IMR-90 (cell line): ENCODE results near the gene AKR1D1. TPM values are rescaled to one million over a fixed set of nuclear protein-coding genes. Genes with fewer than 3 reads are reported as not detected.
"Not testable (repeated sequence)": the region's sequence is repeated elsewhere in the genome, so short reads cannot be mapped to it uniquely, and the experiment has no call there.

ENCODE experiments used
- ATAC-seq: fragments of 200-7000 bp; cut with Tn5 transposase; 2 replicates; pipeline ENCODE4 v1.9.1; 2020; ENCODE audit warnings: low read depth, mild to moderate bottlenecking, moderate library complexity
- BruUV-seq: library from RNA; stranded (reverse); fragments of 400-500 nt; replicated peaks from 2 replicates; lab custom pipeline; 2021; lab: Mats Ljungman, UMichigan
- CTCF ChIA-PET: fragments of 300-600 bp; formaldehyde crosslinking; extraction: SDS; loops from one replicate; lab custom pipeline; 2021; ENCODE audit warnings: antibody characterized with exemption; lab: Yijun Ruan, JAX
- POLR2A ChIA-PET: fragments of 300-600 bp; sonication (Branson Sonifier 250); formaldehyde crosslinking; loops from one replicate; lab custom pipeline; 2022; ENCODE audit warnings: antibody characterized with exemption; ENCODE audit not compliant: unreplicated experiment; lab: Charles Lee
- DNase-seq: peaks from one replicate; pipeline ENCODE4 v3.0.0; 2013
- H2AFZ ChIP-seq: replicated peaks from 2 replicates; pipeline ENCODE3; 2013; ENCODE audit warnings: low read length, mild to moderate bottlenecking; ENCODE audit not compliant: poor library complexity
- H2AK5ac ChIP-seq: 2 replicates; pipeline ENCODE4 v1.6.1; 2013; ENCODE audit warnings: low read depth, low read length, inconsistent platforms
- H2AK9ac ChIP-seq: replicated peaks from 2 replicates; pipeline ENCODE3; 2013; ENCODE audit warnings: mild to moderate bottlenecking, low read depth, low read length, moderate library complexity; ENCODE audit not compliant: poor library complexity
- H2BK120ac ChIP-seq: 2 replicates; pipeline ENCODE4 v1.6.1; 2013; ENCODE audit warnings: low read depth, low read length, inconsistent platforms
- H2BK15ac ChIP-seq: 3 replicates; pipeline ENCODE4 v1.6.1; 2013; ENCODE audit warnings: low read depth, low read length, inconsistent platforms
- H2BK20ac ChIP-seq: 2 replicates; pipeline ENCODE4 v1.6.1; 2013; ENCODE audit warnings: low read depth, mild to moderate bottlenecking, inconsistent platforms, low read length, moderate library complexity
- H2BK5ac ChIP-seq: 2 replicates; pipeline ENCODE4 v1.6.1; 2013; ENCODE audit warnings: mild to moderate bottlenecking, low read depth, low read length, inconsistent platforms; ENCODE audit not compliant: poor library complexity, severe bottlenecking
- H3K14ac ChIP-seq: replicated peaks from 2 replicates; pipeline ENCODE4 v1.6.1; 2013; ENCODE audit warnings: low read depth, low read length, inconsistent platforms
- H3K18ac ChIP-seq: 2 replicates; pipeline ENCODE4 v1.6.1; 2013; ENCODE audit warnings: low read depth, low read length, control low read depth
- H3K23ac ChIP-seq: 2 replicates; pipeline ENCODE4 v1.6.1; 2013; ENCODE audit warnings: low read depth, low read length, inconsistent platforms
- H3K27ac ChIP-seq: 2 replicates; pipeline ENCODE4 v1.5.1; 2013; ENCODE audit warnings: mild to moderate bottlenecking, control low read depth, low read length; ENCODE audit not compliant: insufficient read depth
- H3K27me3 ChIP-seq: 2 replicates; pipeline ENCODE4 v1.6.1; 2013; ENCODE audit warnings: low read length; ENCODE audit not compliant: control insufficient read depth, insufficient read depth
- H3K36me3 ChIP-seq: 2 replicates; pipeline ENCODE4 v1.6.1; 2013; ENCODE audit warnings: low read length, mixed read lengths; ENCODE audit not compliant: control insufficient read depth, insufficient read depth
- H3K4ac ChIP-seq: 2 replicates; pipeline ENCODE4 v1.6.1; 2013; ENCODE audit warnings: low read depth, low read length, inconsistent platforms
- H3K4me1 ChIP-seq: 2 replicates; pipeline ENCODE4 v1.6.1; 2013; ENCODE audit warnings: low read length, mixed read lengths; ENCODE audit not compliant: control insufficient read depth, insufficient read depth
- H3K4me2 ChIP-seq: 2 replicates; pipeline ENCODE4 v1.6.1; 2013; ENCODE audit warnings: low read depth, mild to moderate bottlenecking, control low read depth, low read length, moderate library complexity
- H3K4me3 ChIP-seq: 2 replicates; pipeline ENCODE4 v1.5.1; 2013; ENCODE audit warnings: low read depth, mild to moderate bottlenecking, control low read depth, low read length, moderate library complexity; ENCODE audit not compliant: insufficient read depth
- H3K56ac ChIP-seq: 2 replicates; pipeline ENCODE4 v1.6.1; 2013; ENCODE audit warnings: low read length, inconsistent platforms; ENCODE audit not compliant: insufficient read depth; ENCODE audit errors: extremely low read depth
- H3K79me1 ChIP-seq, 2 experiments: 2 replicates each; pipeline ENCODE4 v1.6.1; 2013; ENCODE audit warnings: low read length in 2 of 2, inconsistent platforms in 1 of 2, low read depth in 1 of 2
- H3K9ac ChIP-seq: 2 replicates; pipeline ENCODE4 v1.6.1; 2013; ENCODE audit warnings: low read depth, low read length, control low read depth
- H3K9me1 ChIP-seq: 2 replicates; pipeline ENCODE4 v1.6.1; 2013; ENCODE audit warnings: low read length, inconsistent platforms; ENCODE audit not compliant: insufficient read depth
- H3K9me3 ChIP-seq: 2 replicates; pipeline ENCODE4 v1.6.1; 2013; ENCODE audit warnings: low read length; ENCODE audit not compliant: control insufficient read depth, insufficient read depth
- H4K20me1 ChIP-seq: 2 replicates; pipeline ENCODE4 v1.6.1; 2013; ENCODE audit warnings: low read length, inconsistent platforms; ENCODE audit not compliant: insufficient read depth
- H4K5ac ChIP-seq: 2 replicates; pipeline ENCODE4 v1.6.1; 2013; ENCODE audit warnings: mild to moderate bottlenecking, low read depth, low read length, control low read depth
- H4K8ac ChIP-seq, 2 experiments: 2 replicates each; pipeline ENCODE4 v1.6.1; 2013; ENCODE audit warnings: low read depth in 2 of 2, low read length in 2 of 2, control low read depth in 1 of 2, inconsistent platforms in 1 of 2
- H4K91ac ChIP-seq: 2 replicates; pipeline ENCODE4 v1.6.1; 2013; ENCODE audit warnings: low read depth, low read length, inconsistent platforms; ENCODE audit not compliant: insufficient read depth
- MAFK ChIP-seq: IDR thresholded peaks from 2 replicates; pipeline ENCODE4 v1.6.1; 2012; ENCODE audit warnings: low read depth, low read length, improper control_type of control experiment
- WGBS, 2 experiments: methylation state at CpG; one replicate each; pipeline versions ENCODE4 v1.1.5 to v1.1.7; 2013; ENCODE audit warnings: missing lambda C conversion rate in 2 of 2; ENCODE audit not compliant: insufficient read length in 1 of 2; ENCODE audit errors: extremely low coverage in 2 of 2; 5-methylcytosine and 5-hydroxymethylcytosine counted together
- dilution Hi-C: fragments of 300-500 bp; cut with HindIII; formaldehyde crosslinking; loops from one replicate; pipeline ENCODE4 v1.14.3; 2018; ENCODE audit warnings: low sequenced_read_pairs; ENCODE audit not compliant: unreplicated experiment
- in situ Hi-C: fragments of 300-500 bp; cut with MboI; formaldehyde crosslinking; loops from 3 replicates; pipeline ENCODE4 v1.14.3; 2019; ENCODE audit warnings: low sequenced_read_pairs, inconsistent platforms, mixed read lengths
- intact Hi-C: fragments of 100-400 bp; cut with micrococcal nuclease; formaldehyde crosslinking; loops from 2 replicates; pipeline ENCODE4 v1.10.0; 2022
- polyA plus RNA-seq, 3 experiments: library from polyadenylated mRNA; depleted of rRNA; stranded (reverse); fragments of >200 nt; gene quantifications; 2 replicates each; pipeline ENCODE4 v1.2.3, GENCODE V29; 2012; ENCODE audit warnings: low replicate concordance in 1 of 3
- total RNA-seq: library from RNA; depleted of rRNA; stranded (reverse); fragments of >200 nt; gene quantifications from 2 replicates; pipeline ENCODE4 v1.2.3, GENCODE V29; 2012

Gene AKR1D1
- total and polyA plus RNA-seq, 2 of the 4 experiments (the other 2 are of a cell fraction): not detected

- H3K9ac ChIP-seq, H3K23ac ChIP-seq, H2BK20ac ChIP-seq, H3K4me3 ChIP-seq, H2AK9ac ChIP-seq, BruUV-seq, ATAC-seq, H2BK120ac ChIP-seq, H4K8ac ChIP-seq, H3K79me1 ChIP-seq, H3K4ac ChIP-seq, H3K4me1 ChIP-seq, H3K27ac ChIP-seq, H2AK5ac ChIP-seq, H3K9me3 ChIP-seq, DNase-seq, intact Hi-C loops, H2AFZ ChIP-seq, POLR2A ChIA-PET, H4K91ac ChIP-seq, H3K4me2 ChIP-seq, H3K14ac ChIP-seq, H4K20me1 ChIP-seq, H3K36me3 ChIP-seq, in situ Hi-C loops, H3K18ac ChIP-seq, H2BK15ac ChIP-seq, H4K5ac ChIP-seq, H3K56ac ChIP-seq, H2BK5ac ChIP-seq, H3K27me3 ChIP-seq, dilution Hi-C loops, H3K9me1 ChIP-seq: not testable (repeated sequence)
- 20% methylated on average over 1 of the region's 7 CpGs; no CpG with 5 or more reads in 1 of the 2 experiments for WGBS, 2 experiments
- peak; percentile 25; the same call in 1 of the 2 replicates for TF ChIP-seq MAFK
- CTCF ChIA-PET: interaction anchor here (0.6 kb wide), 1 partner anchor 177 kb away, joined by 3 read pairs; no protein-coding TSS in a partner anchor
Measured at GRCh38 chr7:138051712-138052247, 24.5 kb upstream of the AKR1D1 start.
